Esophagus (tissue), 2 donors: ENCODE measurements around the gene TMEM203. TPM values are rescaled to one million over a fixed set of nuclear protein-coding genes. Genes with fewer than 3 reads are reported as not detected.

Experiments
- H3K27ac ChIP-seq, 2 donors: one replicate each; pipeline ENCODE4 v1.5.1; 2013; ENCODE audit warnings: low read depth in 2 of 2, mild to moderate bottlenecking in 2 of 2, inconsistent platforms in 1 of 2, low read length in 1 of 2, moderate library complexity in 1 of 2
- H3K27me3 ChIP-seq, 2 donors: one replicate each; pipeline ENCODE4 v1.6.1; 2013; ENCODE audit warnings: low read length in 2 of 2, control low read depth in 1 of 2, mild to moderate bottlenecking in 1 of 2; ENCODE audit not compliant: insufficient read depth in 2 of 2, control insufficient read depth in 1 of 2
- H3K36me3 ChIP-seq, 2 donors: one replicate each; pipeline ENCODE4 v1.6.1; 2013; ENCODE audit warnings: low read length in 1 of 2; ENCODE audit not compliant: control insufficient read depth in 2 of 2, insufficient read depth in 2 of 2
- H3K4me1 ChIP-seq, 2 donors: one replicate each; pipeline ENCODE4 v1.6.1; 2013; ENCODE audit warnings: low read length in 1 of 2; ENCODE audit not compliant: control insufficient read depth in 2 of 2, insufficient read depth in 2 of 2
- H3K4me3 ChIP-seq, 2 donors: one replicate each; pipeline ENCODE4 v1.5.1; 2013; ENCODE audit warnings: low read length in 2 of 2, mild to moderate bottlenecking in 2 of 2, low read depth in 1 of 2, moderate library complexity in 1 of 2
- H3K9me3 ChIP-seq, 2 donors: one replicate each; pipeline ENCODE4 v1.6.1; 2013; ENCODE audit warnings: mild to moderate bottlenecking in 2 of 2, low read depth in 1 of 2, low read length in 1 of 2, moderate library complexity in 1 of 2; ENCODE audit not compliant: control insufficient read depth in 2 of 2, insufficient read depth in 1 of 2
- WGBS, 2 donors: extraction: QIAGEN DNeasy Blood & Tissue Kit; methylation state at CpG; one replicate each; pipeline ENCODE4 v1.1.7; 2013; 5-methylcytosine and 5-hydroxymethylcytosine counted together
- polyA plus RNA-seq, 2 donors: library from polyadenylated mRNA; stranded (reverse); fragments of 200-250 nt; gene quantifications; one replicate each; pipeline ENCODE4 v1.2.3, GENCODE V29; 2013
- donor health status: healthy with polysubstance abuse.
- donor health status: Bipolar disorder and iron deficiency.

Gene TMEM203
- polyA plus RNA-seq, 2 donors, result 21.6 to 27.5 TPM

- peaks cover 0 to 2% of the 10 kb centered on the region in 2 donors for H3K27me3 ChIP-seq
- peaks cover 5 to 36% of the 10 kb centered on the region in 2 donors for H3K4me1 ChIP-seq
- H3K4me3 ChIP-seq, result no peak overlapping the region
- H3K27ac ChIP-seq, result no peak overlapping the region
- H3K36me3 ChIP-seq, result peaks cover 4 to 25% of the 10 kb centered on the region in 2 donors
- 37 to 40% methylated on average over 29 to 33 of the region's 33 CpGs for WGBS, 2 donors
- no peaks in the 10 kb centered on the region for H3K9me3 ChIP-seq
These were observed 30.0 kb downstream of the TMEM203 start for GRCh38 chr9:137175345-137175961.

- H3K27me3 ChIP-seq, result peaks cover 0 to 6% of the 10 kb centered on the region in 2 donors
- no peak overlapping the region for H3K4me3 ChIP-seq
- H3K9me3 ChIP-seq, result no peaks in the 10 kb centered on the region
- H3K4me1 ChIP-seq, result peaks cover 5 to 41% of the 10 kb centered on the region in 2 donors
- no peak overlapping the region for H3K27ac ChIP-seq
- peaks cover 3 to 19% of the 10 kb centered on the region in 2 donors for H3K36me3 ChIP-seq
- WGBS, 2 donors, result 31 to 40% methylated on average over 24 to 34 of the region's 34 CpGs
These were observed 30.6 kb downstream of the TMEM203 start for GRCh38 chr9:137174722-137175293.

GRCh38 chr9:137173796-137174664 is 31.4 kb downstream of the TMEM203 start:
- Histone ChIP-seq H3K27ac (peak overlapping the region in 1 of 2 donors; percentile 28), H3K27me3 (peaks cover 0 to 12% of the 10 kb centered on the region in 2 donors), H3K4me3 (no peak overlapping the region), H3K4me1 (peaks cover 10 to 47% of the 10 kb centered on the region in 2 donors), H3K36me3 (peaks cover 0 to 12% of the 10 kb centered on the region in 2 donors), H3K9me3 (peaks cover 0 to 1% of the 10 kb centered on the region in 2 donors)
- 63 to 65% methylated on average over 44 to 45 of the region's 45 CpGs for WGBS, 2 donors

- H3K4me1 ChIP-seq, result peaks cover 13 to 53% of the 10 kb centered on the region in 2 donors
- 38 to 44% methylated on average over 21 of the region's 21 CpGs for WGBS, 2 donors
- peaks cover 0 to 18% of the 10 kb centered on the region in 2 donors for H3K27me3 ChIP-seq
These were observed 32.3 kb downstream of the TMEM203 start for GRCh38 chr9:137172901-137173795.

GRCh38 chr9:137171149-137171900 is 34.1 kb downstream of the TMEM203 start:
- Histone ChIP-seq H3K36me3 (no peaks in the 10 kb centered on the region), H3K4me3 (no peak overlapping the region), H3K9me3 (peaks cover 0 to 3% of the 10 kb centered on the region in 2 donors), H3K27me3 (peaks cover 5 to 35% of the 10 kb centered on the region in 2 donors), H3K4me1 (peaks cover 17 to 53% of the 10 kb centered on the region in 2 donors), H3K27ac (no peak overlapping the region)
- WGBS, 2 donors, result 74 to 83% methylated on average over 22 of the region's 22 CpGs

More at GRCh38 chr9:137172901-137173795, 32.3 kb downstream of the TMEM203 start:
- Histone ChIP-seq H3K9me3 (peaks cover 0 to 3% of the 10 kb centered on the region in 2 donors), H3K36me3 (peaks cover 0 to 4% of the 10 kb centered on the region in 2 donors), H3K27ac (peak overlapping the region; percentile 33 to 65), H3K4me3 (no peak overlapping the region)

- H3K27ac ChIP-seq, result no peak overlapping the region
- peaks cover 8 to 39% of the 10 kb centered on the region in 2 donors for H3K27me3 ChIP-seq
- H3K9me3 ChIP-seq, result peaks cover 0 to 3% of the 10 kb centered on the region in 2 donors
- no peaks in the 10 kb centered on the region for H3K36me3 ChIP-seq
- peaks cover 17 to 53% of the 10 kb centered on the region in 2 donors for H3K4me1 ChIP-seq
- H3K4me3 ChIP-seq, result no peak overlapping the region
- WGBS, 2 donors, result 45 to 47% methylated on average over 14 of the region's 14 CpGs
These were observed 34.8 kb downstream of the TMEM203 start for GRCh38 chr9:137170486-137171148.

GRCh38 chr9:137169896-137170358 is 35.5 kb downstream of the TMEM203 start, which contains the start of gene LRRC26:
TSS of gene LRRC26 (minus strand) at chr9:137170051. CDS start at chr9:137169943, 108 bp downstream.
- WGBS, 2 donors, result 8 to 9% methylated on average over 41 of the region's 41 CpGs
- Histone ChIP-seq H3K4me1 (peaks cover 15 to 47% of the 10 kb centered on the region in 2 donors), H3K9me3 (peaks cover 0 to 3% of the 10 kb centered on the region in 2 donors), H3K36me3 (no peaks in the 10 kb centered on the region), H3K27ac (no peak within 1 kb of the TSS), H3K27me3 (peaks cover 8 to 39% of the 10 kb centered on the region in 2 donors), H3K4me3 (peak within 1 kb of the TSS; percentile 37 to 41)
